HEK293 (cell line): Measurements from ENCODE around the gene FOXRED2.

Experiments used
- CTCF ChIA-PET: fragments of 350-600 bp; formaldehyde crosslinking; extraction: SDS; loops from one replicate; lab custom pipeline; 2021; ENCODE audit warnings: antibody characterized with exemption; lab: Yijun Ruan, JAX
- POLR2A ChIA-PET: fragments of 300-600 bp; formaldehyde crosslinking; extraction: SDS; loops from one replicate; lab custom pipeline; 2020; ENCODE audit warnings: antibody characterized with exemption, inconsistent platforms; lab: Yijun Ruan, JAX
- H3K27ac ChIP-seq: fragments of 200-500 bp; sonication (Bioruptor generic); 2 replicates; pipeline ENCODE4 v1.5.1; 2014; ENCODE audit warnings: low read depth, low read length, control low read depth, inconsistent platforms; ENCODE audit errors: extremely low read depth
- H3K36me3 ChIP-seq, 2 experiments: fragments of 200-500 bp in 1 of 2; sonication (Bioruptor generic) in 1 of 2; 1 replicate in 1 of 2; 2 replicates in 1 of 2; pipeline ENCODE4 v1.5.1; 2014 to 2017; ENCODE audit warnings: inconsistent platforms in 2 of 2, low read length in 2 of 2; ENCODE audit not compliant: control insufficient read depth in 2 of 2, insufficient read depth in 1 of 2
- H3K4me1 ChIP-seq: fragments of 200-500 bp; sonication (Bioruptor generic); 2 replicates; pipeline ENCODE4 v1.5.1; 2014; ENCODE audit warnings: mild to moderate bottlenecking, low read length, inconsistent platforms; ENCODE audit not compliant: control insufficient read depth, insufficient read depth
- H3K4me3 ChIP-seq: 2 replicates; pipeline ENCODE4 v1.5.1; 2011; ENCODE audit warnings: low read depth, mild to moderate bottlenecking, control low read depth, low read length, moderate library complexity
- H3K9me3 ChIP-seq: fragments of 200-500 bp; sonication (Bioruptor generic); 2 replicates; pipeline ENCODE4 v1.5.1; 2014; ENCODE audit warnings: low read depth, low read length, inconsistent platforms; ENCODE audit not compliant: control insufficient read depth, insufficient read depth
- ATF2 ChIP-seq: fragments of 450-650 bp; formaldehyde crosslinking; IDR thresholded peaks from 2 replicates; pipeline ENCODE4 v1.5.1; 2016; ENCODE audit warnings: missing biosample characterization, missing genetic modification characterization, low read depth
- BCL6B ChIP-seq: fragments of 450-650 bp; formaldehyde crosslinking; IDR thresholded peaks from 2 replicates; pipeline ENCODE4 v1.5.1; 2017; ENCODE audit warnings: missing biosample characterization, missing genetic modification characterization
- GLI4 ChIP-seq: fragments of 450-650 bp; formaldehyde crosslinking; IDR thresholded peaks from 2 replicates; pipeline ENCODE4 v1.5.1; 2016; ENCODE audit warnings: missing biosample characterization, missing genetic modification characterization
- HOXC10 ChIP-seq: sonication (generic); formaldehyde crosslinking; IDR thresholded peaks from 2 replicates; pipeline ENCODE4 v1.8.1; 2023; ENCODE audit warnings: mild to moderate bottlenecking, missing genetic modification reagents
- KLF17 ChIP-seq: fragments of 450-650 bp; formaldehyde crosslinking; IDR thresholded peaks from 2 replicates; pipeline ENCODE4 v1.5.1; 2016; ENCODE audit warnings: missing biosample characterization, missing genetic modification characterization
- MZF1 ChIP-seq: fragments of 450-650 bp; formaldehyde crosslinking; IDR thresholded peaks from 2 replicates; pipeline ENCODE4 v1.5.1; 2017; ENCODE audit warnings: missing biosample characterization, missing genetic modification characterization, borderline replicate concordance
- PRDM1 ChIP-seq: fragments of 450-650 bp; formaldehyde crosslinking; IDR thresholded peaks from 2 replicates; pipeline ENCODE4; 2016; ENCODE audit warnings: missing biosample characterization, missing genetic modification characterization
- PRDM2 ChIP-seq: fragments of 450-650 bp; formaldehyde crosslinking; IDR thresholded peaks from 2 replicates; pipeline ENCODE4 v1.5.1; 2016; ENCODE audit warnings: missing biosample characterization, missing genetic modification characterization, borderline replicate concordance
- SCRT1 ChIP-seq: fragments of 450-650 bp; formaldehyde crosslinking; IDR thresholded peaks from 2 replicates; pipeline ENCODE4 v1.5.1; 2016; ENCODE audit warnings: missing biosample characterization, missing genetic modification characterization, borderline replicate concordance
- SETDB1 ChIP-seq: IDR thresholded peaks from one replicate; pipeline ENCODE4 v1.6.1; 2017; ENCODE audit warnings: mild to moderate bottlenecking, low read length, moderate library complexity, mixed read lengths; ENCODE audit not compliant: insufficient read length
- SP3 ChIP-seq: fragments of 450-650 bp; formaldehyde crosslinking; IDR thresholded peaks from 2 replicates; pipeline ENCODE4 v1.5.1; 2016; ENCODE audit warnings: missing biosample characterization, missing genetic modification characterization
- ZBTB1 ChIP-seq: fragments of 450-650 bp; formaldehyde crosslinking; IDR thresholded peaks from 2 replicates; pipeline ENCODE4 v1.5.1; 2016; ENCODE audit warnings: missing biosample characterization, missing genetic modification characterization
- ZBTB48 ChIP-seq: fragments of 450-650 bp; formaldehyde crosslinking; IDR thresholded peaks from 2 replicates; pipeline ENCODE4 v1.5.1; 2016; ENCODE audit warnings: missing biosample characterization, missing genetic modification characterization
- ZFP69B ChIP-seq: fragments of 450-650 bp; formaldehyde crosslinking; IDR thresholded peaks from 2 replicates; pipeline ENCODE4 v1.5.1; 2016; ENCODE audit warnings: missing biosample characterization, missing genetic modification characterization
- ZIC2 ChIP-seq: fragments of 450-650 bp; formaldehyde crosslinking; IDR thresholded peaks from 2 replicates; pipeline ENCODE4 v1.5.1; 2016; ENCODE audit warnings: missing biosample characterization, missing genetic modification characterization
- ZNF155 ChIP-seq: fragments of 450-650 bp; formaldehyde crosslinking; IDR thresholded peaks from 2 replicates; pipeline ENCODE4 v1.5.1; 2016; ENCODE audit warnings: missing biosample characterization, missing genetic modification characterization
- ZNF184 ChIP-seq: fragments of 450-650 bp; IDR thresholded peaks from 2 replicates; pipeline ENCODE4 v1.5.1; 2018; ENCODE audit warnings: missing biosample characterization, mild to moderate bottlenecking, missing genetic modification characterization
- ZNF211 ChIP-seq: fragments of 450-650 bp; formaldehyde crosslinking; IDR thresholded peaks from 2 replicates; pipeline ENCODE4 v1.5.1; 2016; ENCODE audit warnings: low read depth, missing biosample characterization, missing genetic modification characterization
- ZNF292 ChIP-seq: fragments of 450-650 bp; formaldehyde crosslinking; IDR thresholded peaks from 2 replicates; pipeline ENCODE4 v1.5.1; 2016; ENCODE audit warnings: low read depth, missing biosample characterization, missing genetic modification characterization, borderline replicate concordance
- ZNF350 ChIP-seq: fragments of 450-650 bp; formaldehyde crosslinking; IDR thresholded peaks from 2 replicates; pipeline ENCODE4 v1.5.0; 2017; ENCODE audit warnings: missing biosample characterization, mild to moderate bottlenecking, missing genetic modification characterization
- ZNF404 ChIP-seq: fragments of 450-650 bp; formaldehyde crosslinking; IDR thresholded peaks from 2 replicates; pipeline ENCODE4 v1.5.1; 2017; ENCODE audit warnings: missing biosample characterization, missing genetic modification characterization
- ZNF514 ChIP-seq: fragments of 450-650 bp; formaldehyde crosslinking; IDR thresholded peaks from 2 replicates; pipeline ENCODE4 v1.5.1; 2016; ENCODE audit warnings: missing biosample characterization, missing genetic modification characterization
- ZNF521 ChIP-seq: fragments of 450-650 bp; formaldehyde crosslinking; IDR thresholded peaks from 2 replicates; pipeline ENCODE4 v1.5.1; 2017; ENCODE audit warnings: missing biosample characterization, mild to moderate bottlenecking, missing genetic modification characterization
- ZNF558 ChIP-seq: fragments of 450-650 bp; formaldehyde crosslinking; IDR thresholded peaks from 2 replicates; pipeline ENCODE4 v1.5.1; 2016; ENCODE audit warnings: missing biosample characterization, missing genetic modification characterization
- ZNF561 ChIP-seq: fragments of 450-650 bp; IDR thresholded peaks from 2 replicates; pipeline ENCODE4 v1.5.1; 2018; ENCODE audit warnings: missing biosample characterization, missing genetic modification characterization, borderline replicate concordance
- ZNF777 ChIP-seq: fragments of 450-650 bp; formaldehyde crosslinking; IDR thresholded peaks from 2 replicates; pipeline ENCODE4 v1.5.1; 2017; ENCODE audit warnings: missing biosample characterization, missing genetic modification characterization, borderline replicate concordance
- ZXDB ChIP-seq: fragments of 450-650 bp; formaldehyde crosslinking; IDR thresholded peaks from 2 replicates; pipeline ENCODE4 v1.5.1; 2016; ENCODE audit warnings: missing biosample characterization, missing genetic modification characterization

FOXRED2 gene

GRCh38 chr22:36440429-36441002 is 66.3 kb downstream of the FOXRED2 start (continued):
- TF ChIP-seq MZF1 (tag by site-specific recombination) (no peak), ZNF561 (tag by site-specific recombination) (no peak), ZNF558 (tag by site-specific recombination) (no peak)
- TF ChIP-seq, all 188 proteins: peak for 0

- H3K9me3 ChIP-seq, result no peaks in the 10 kb centered on the region
- no peak overlapping the region for H3K27ac ChIP-seq
- CTCF ChIA-PET, result interaction anchor here (0.7 to 1.1 kb wide), 2 partner anchors 14 to 54 kb away, joined by 3 read pairs; no protein-coding TSS in a partner anchor
- no peak overlapping the region for H3K4me3 ChIP-seq
- peaks cover 3% of the 10 kb centered on the region for H3K4me1 ChIP-seq
- POLR2A ChIA-PET, result interaction anchor here (0.6 to 1.8 kb wide), 3 partner anchors 13 to 162 kb away, joined by 4 to 9 read pairs (median 4); partner anchors contain the start of gene MYH9
- H3K36me3 ChIP-seq, result no peaks in the 10 kb centered on the region
- no peak for TF ChIP-seq ATF2 (tag by site-specific recombination)
- 0 out of 2 replicates have a peak, but pooled peaks have one; percentile 24 for TF ChIP-seq ZXDB
- no peak for TF ChIP-seq ZNF155 (tag by site-specific recombination)
- TF ChIP-seq ZNF514 (tag by site-specific recombination), result no peak
- TF ChIP-seq ZNF292 (tag by site-specific recombination), result no peak
- no peak for TF ChIP-seq ZBTB1 (tag by site-specific recombination)
- no peak for TF ChIP-seq ZNF211 (tag by site-specific recombination)
- no peak for TF ChIP-seq ZNF521 (tag by site-specific recombination)
- TF ChIP-seq PRDM2 (tag by site-specific recombination), result no peak
- no peak for TF ChIP-seq ZNF404 (tag by site-specific recombination)
- TF ChIP-seq KLF17, result no peak
- TF ChIP-seq SCRT1 (tag by site-specific recombination), result no peak
- no peak for TF ChIP-seq SETDB1
- TF ChIP-seq GLI4 (tag by site-specific recombination), result no peak
- no peak for TF ChIP-seq HOXC10 (CRISPR knock-in tag)
- peak; percentile 22; the same call in 1 of the 2 replicates for TF ChIP-seq ZBTB48
- TF ChIP-seq ZIC2 (tag by site-specific recombination), result peak; percentile 77
- peak; percentile 86 for TF ChIP-seq PRDM1
- TF ChIP-seq ZNF184, result no peak
- TF ChIP-seq SP3 (tag by site-specific recombination), result no peak
- no peak for TF ChIP-seq ZNF350
- no peak for TF ChIP-seq ZNF777
- no peak for TF ChIP-seq ZFP69B (tag by site-specific recombination)
- no peak for TF ChIP-seq BCL6B (tag by site-specific recombination)
Observed at GRCh38 chr22:36439481-36440271, 67.2 kb downstream of the FOXRED2 start.
